HG02759 (cell line): Measurements from ENCODE around the gene MYO18A.
"Not testable (repeated sequence)": the region's sequence is repeated elsewhere in the genome, so short reads cannot be mapped to it uniquely, and the experiment has no call there.

Experiments
- ATAC-seq: cut with Tn5 transposase; IDR thresholded peaks from one replicate; pipeline ENCODE4 v1.9.1; 2021; ENCODE audit warnings: mild to moderate bottlenecking, moderate library complexity; ENCODE audit not compliant: unreplicated experiment

The MYO18A gene, protein sequence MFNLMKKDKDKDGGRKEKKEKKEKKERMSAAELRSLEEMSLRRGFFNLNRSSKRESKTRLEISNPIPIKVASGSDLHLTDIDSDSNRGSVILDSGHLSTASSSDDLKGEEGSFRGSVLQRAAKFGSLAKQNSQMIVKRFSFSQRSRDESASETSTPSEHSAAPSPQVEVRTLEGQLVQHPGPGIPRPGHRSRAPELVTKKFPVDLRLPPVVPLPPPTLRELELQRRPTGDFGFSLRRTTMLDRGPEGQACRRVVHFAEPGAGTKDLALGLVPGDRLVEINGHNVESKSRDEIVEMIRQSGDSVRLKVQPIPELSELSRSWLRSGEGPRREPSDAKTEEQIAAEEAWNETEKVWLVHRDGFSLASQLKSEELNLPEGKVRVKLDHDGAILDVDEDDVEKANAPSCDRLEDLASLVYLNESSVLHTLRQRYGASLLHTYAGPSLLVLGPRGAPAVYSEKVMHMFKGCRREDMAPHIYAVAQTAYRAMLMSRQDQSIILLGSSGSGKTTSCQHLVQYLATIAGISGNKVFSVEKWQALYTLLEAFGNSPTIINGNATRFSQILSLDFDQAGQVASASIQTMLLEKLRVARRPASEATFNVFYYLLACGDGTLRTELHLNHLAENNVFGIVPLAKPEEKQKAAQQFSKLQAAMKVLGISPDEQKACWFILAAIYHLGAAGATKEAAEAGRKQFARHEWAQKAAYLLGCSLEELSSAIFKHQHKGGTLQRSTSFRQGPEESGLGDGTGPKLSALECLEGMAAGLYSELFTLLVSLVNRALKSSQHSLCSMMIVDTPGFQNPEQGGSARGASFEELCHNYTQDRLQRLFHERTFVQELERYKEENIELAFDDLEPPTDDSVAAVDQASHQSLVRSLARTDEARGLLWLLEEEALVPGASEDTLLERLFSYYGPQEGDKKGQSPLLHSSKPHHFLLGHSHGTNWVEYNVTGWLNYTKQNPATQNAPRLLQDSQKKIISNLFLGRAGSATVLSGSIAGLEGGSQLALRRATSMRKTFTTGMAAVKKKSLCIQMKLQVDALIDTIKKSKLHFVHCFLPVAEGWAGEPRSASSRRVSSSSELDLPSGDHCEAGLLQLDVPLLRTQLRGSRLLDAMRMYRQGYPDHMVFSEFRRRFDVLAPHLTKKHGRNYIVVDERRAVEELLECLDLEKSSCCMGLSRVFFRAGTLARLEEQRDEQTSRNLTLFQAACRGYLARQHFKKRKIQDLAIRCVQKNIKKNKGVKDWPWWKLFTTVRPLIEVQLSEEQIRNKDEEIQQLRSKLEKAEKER (N-terminal part only)

DNA sequence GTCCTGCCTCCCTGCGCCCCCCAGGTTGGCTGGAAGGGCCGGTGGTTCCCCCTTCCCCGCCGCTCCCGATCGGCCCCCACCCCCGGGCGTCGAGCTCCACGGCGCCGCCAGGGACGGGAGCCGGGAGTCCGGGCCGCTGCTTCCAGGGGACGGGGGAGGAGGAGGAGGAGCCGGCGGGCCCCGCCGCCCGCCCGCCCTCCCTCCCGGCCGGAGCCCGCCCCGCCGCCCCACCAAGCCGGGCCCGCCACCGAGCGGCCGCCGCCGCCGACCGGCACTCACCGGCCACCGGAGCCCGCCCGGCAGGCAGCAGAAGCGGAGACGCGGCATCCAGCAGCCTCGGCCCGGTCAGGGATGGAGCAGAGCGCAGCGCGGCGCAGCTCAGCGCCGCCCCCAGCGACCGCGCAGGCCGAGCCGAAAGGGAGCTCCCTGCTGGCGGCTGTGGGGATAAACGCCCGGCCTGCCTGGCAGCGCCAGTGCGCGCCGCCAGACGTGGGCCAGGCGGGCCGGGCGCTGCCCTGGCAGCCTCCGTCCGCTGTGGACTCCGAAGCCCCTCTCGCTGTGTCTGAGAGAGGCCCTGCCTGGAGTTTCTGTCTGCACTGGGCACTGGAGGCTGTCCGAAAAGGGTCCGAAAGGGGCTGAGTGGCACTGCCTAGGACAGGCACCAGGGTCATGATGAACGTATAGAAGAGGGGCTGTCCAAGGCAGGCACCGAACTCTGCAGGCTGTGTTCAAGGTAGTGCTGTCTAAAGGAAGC lies at the start of gene MYO18A:
MYO18A (minus strand) TSS at position 365 of the 754 bp plus-strand sequence. CDS start 13,458 bp downstream, outside the sequence.
- peak; percentile 87 for ATAC-seq

DNA sequence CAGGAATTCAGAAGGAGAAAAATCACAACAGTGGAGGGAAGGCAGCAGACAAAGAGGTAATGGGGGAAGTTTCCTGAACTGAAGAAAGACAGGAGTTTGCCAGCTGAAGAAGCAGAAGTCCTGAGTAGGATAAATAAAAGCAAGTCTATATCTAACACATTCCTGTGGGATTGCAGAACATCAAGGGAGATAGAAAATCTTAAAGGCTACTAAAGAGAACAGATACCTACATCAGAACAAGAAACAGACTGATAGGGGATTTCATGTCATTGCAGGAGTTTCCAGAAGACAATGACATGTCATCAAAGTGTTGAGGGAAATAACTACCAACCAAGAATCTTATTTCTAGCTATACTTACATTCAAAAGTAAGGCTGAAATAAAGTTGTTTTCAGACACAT lies 45.2 kb upstream of the MYO18A start:
- ATAC-seq = no peak

- ATAC-seq = not testable (repeated sequence)
Measured at GRCh38 chr17:29221338-29221737, 41.1 kb upstream of the MYO18A start.

DNA sequence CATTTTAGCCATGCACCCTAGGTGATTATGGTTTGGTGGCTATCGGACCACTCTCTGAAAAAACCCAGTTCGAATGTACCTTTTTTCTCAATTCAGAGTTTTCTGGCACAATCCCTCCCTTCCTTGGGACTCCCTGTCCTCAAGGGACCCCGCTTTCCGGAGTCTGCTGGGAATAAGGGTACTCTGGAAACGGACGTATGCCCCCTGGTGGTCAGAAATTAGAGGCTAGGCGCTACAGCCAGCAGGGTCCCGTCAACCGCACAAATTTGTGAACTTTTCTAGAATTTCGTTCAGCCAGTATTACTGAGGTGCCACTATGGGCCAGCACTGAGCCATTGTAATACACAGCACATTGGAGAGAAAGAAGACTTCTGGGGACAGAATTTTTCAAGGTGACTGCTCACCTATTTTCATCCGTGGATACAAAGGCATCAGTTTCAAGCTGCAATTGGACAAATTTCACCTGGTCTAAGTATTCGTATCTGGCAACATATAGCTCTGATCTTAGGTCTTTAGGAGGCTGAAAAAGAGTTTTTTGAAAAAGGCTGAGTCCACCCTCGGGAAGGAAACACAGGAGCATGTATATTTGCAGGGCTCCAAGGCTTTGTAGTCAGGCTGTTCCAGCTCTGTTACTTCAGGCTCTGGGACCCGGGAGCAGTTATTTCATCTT lies 39.3 kb upstream of the MYO18A start:
- peak; percentile 49 for ATAC-seq

GRCh38 chr17:29216856-29217255 lies 36.7 kb upstream of the MYO18A start:
- ATAC-seq = no peak

GRCh38 chr17:29216181-29216580 lies 36.0 kb upstream of the MYO18A start:
- no peak for ATAC-seq

DNA sequence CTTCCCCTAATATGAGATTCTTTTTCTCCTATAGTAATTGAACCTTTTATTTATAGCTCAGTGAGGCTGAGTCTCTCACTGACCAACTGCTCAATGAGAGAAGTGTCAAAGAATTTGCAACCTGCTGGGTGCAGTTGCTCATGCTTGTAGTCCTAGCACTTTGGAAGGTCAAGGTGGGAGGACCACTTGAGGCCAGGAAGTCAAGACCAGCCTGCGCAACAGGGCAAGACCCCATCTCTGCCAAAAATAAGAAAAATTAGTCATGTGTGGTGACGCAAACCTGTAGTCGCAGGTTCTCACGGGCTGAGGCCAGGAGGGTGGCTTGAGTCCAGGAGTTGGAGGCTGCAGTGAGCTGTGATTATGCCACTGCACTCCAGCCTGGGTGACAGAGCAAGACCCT lies 35.5 kb upstream of the MYO18A start:
- no peak for ATAC-seq

- ATAC-seq = no peak
Measured at GRCh38 chr17:29215174-29215573, 35.0 kb upstream of the MYO18A start.

DNA sequence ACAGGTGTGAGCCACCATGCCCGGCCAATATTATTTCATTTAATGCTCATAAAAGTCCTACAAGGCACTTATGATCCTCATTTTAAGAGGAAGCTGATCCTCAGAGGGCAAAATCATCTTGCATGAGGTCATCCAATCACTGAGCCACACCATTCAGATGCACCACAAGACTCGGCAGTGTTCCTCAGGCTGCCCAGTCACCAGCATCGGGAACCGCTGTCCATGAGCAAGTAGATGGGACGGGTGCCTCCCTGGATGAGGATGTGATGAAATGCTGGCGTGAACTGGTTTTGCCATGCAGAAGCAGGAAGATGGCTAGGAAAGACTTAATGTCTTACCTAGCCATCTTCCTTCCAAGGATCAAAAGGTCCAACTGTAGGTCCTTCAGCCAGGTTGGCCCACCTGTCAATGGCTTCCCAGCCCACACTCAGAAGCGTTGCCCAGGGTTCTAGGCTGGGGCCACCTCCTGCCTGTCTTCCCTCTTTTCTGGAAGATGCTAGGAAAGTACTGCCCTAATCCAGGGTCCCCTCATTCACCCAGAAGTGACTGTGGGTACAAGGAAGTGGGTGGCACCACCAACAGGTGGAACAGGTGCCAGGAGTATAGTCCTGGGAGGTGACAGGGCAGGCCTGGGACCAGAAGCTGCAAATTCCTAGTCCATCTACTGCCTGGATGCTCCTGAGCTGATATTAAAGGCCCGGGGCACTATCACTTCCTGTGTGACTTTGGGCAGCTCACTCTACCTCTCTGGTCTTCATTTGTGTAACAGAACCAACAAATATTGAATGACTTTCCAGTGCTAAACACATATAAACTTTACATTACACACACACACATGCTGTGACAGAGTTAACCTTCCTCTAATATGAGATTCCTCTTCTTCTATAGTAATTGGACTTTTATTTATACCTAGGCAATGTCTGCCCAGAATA lies 34.3 kb upstream of the MYO18A start:
- no peak for ATAC-seq

GRCh38 chr17:29212681-29213121 lies 32.5 kb upstream of the MYO18A start:
- ATAC-seq = no peak

GRCh38 chr17:29212094-29212631 lies 32.0 kb upstream of the MYO18A start:
- no peak for ATAC-seq

- ATAC-seq = no peak
Measured at GRCh38 chr17:29210879-29211278, 30.7 kb upstream of the MYO18A start.

- ATAC-seq = no peak
Measured at GRCh38 chr17:29209073-29209472, 28.9 kb upstream of the MYO18A start.

DNA sequence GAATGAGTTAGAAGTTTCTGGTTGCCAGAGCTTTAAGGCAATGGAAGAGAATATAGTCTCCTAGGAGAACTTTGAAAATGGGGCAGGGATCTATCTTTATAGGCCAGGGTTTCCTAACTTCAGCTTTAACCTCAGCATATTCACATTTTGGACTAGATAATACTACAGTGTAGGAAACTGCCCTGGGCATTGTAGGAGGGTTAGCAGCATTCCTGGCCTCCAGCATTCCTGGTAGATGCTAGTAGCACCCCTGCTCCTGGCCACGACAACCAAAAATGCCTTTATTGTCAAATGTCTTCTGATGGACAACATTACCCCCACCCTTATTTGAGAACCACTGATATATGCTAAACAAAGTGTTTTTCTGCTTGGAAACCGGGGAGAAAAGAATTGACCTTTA lies 27.8 kb upstream of the MYO18A start:
- ATAC-seq = no peak

- ATAC-seq = no peak
Measured at GRCh38 chr17:29205047-29205446, 24.8 kb upstream of the MYO18A start.

- not testable (repeated sequence) for ATAC-seq
Measured at GRCh38 chr17:29204068-29204804, 24.0 kb upstream of the MYO18A start.

- ATAC-seq = no peak
Measured at GRCh38 chr17:29197516-29198272, 17.5 kb upstream of the MYO18A start.
